HCT116 (cell line): ENCODE results near the gene KNL1. TPM values are rescaled to one million over a fixed set of nuclear protein-coding genes. Genes with fewer than 3 reads are reported as not detected.
"Not testable (repeated sequence)": the region's sequence is repeated elsewhere in the genome, so short reads cannot be mapped to it uniquely, and the experiment has no call there.

Experiments used
- ATAC-seq: fragments of 200-7000 bp; cut with Tn5 transposase; 2 replicates; pipeline ENCODE4 v1.9.1; 2020; ENCODE audit warnings: mild to moderate bottlenecking, moderate library complexity
- BruUV-seq: library from RNA; stranded (reverse); fragments of 400-500 nt; replicated peaks from 2 replicates; lab custom pipeline; 2021; lab: Mats Ljungman, UMichigan
- CTCF ChIA-PET: fragments of 300-600 bp; sonication (Branson Sonifier 250); formaldehyde crosslinking; loops from one replicate; lab custom pipeline; 2021; ENCODE audit warnings: antibody characterized with exemption; lab: Charles Lee
- POLR2A ChIA-PET: fragments of 300-600, 350-600 bp; sonication (Branson Sonifier 250); formaldehyde crosslinking; loops from one replicate; lab custom pipeline; 2021; ENCODE audit warnings: antibody characterized with exemption; lab: Charles Lee
- RAD21 ChIA-PET, 2 experiments: fragments of 300-600 bp; sonication (Branson Sonifier 250); formaldehyde crosslinking; loops; one replicate each; lab custom pipeline; 2023; ENCODE audit warnings: low total read pairs in 2 of 2; ENCODE audit not compliant: uncharacterized antibody in 2 of 2, unreplicated experiment in 2 of 2, low non-redundant PET in 1 of 2; lab: Charles Lee
- DNase-seq: peaks from one replicate; pipeline ENCODE4 v3.0.0-alpha.2; 2010; ENCODE audit warnings: low read depth, low spot score
- H2AFZ ChIP-seq: fragments of 200-600 bp; shearing (Covaris generic), sonication (generic); 2 replicates; pipeline ENCODE4 v1.6.1; 2017; ENCODE audit warnings: low read depth, mixed run types, mixed read lengths, antibody characterized with exemption, low read length; ENCODE audit not compliant: poor library complexity, severe bottlenecking
- H3K27ac ChIP-seq: 2 replicates; pipeline ENCODE4 v1.5.1; 2012; ENCODE audit warnings: low read depth, low read length
- H3K27me3 ChIP-seq: fragments of 200-600 bp; sonication (generic); 2 replicates; pipeline ENCODE4 v1.6.1; 2016; ENCODE audit warnings: mixed run types, low read length, mixed read lengths; ENCODE audit not compliant: insufficient read depth
- H3K36me3 ChIP-seq, 2 experiments: fragments of 200-500 bp in 1 of 2; fragments of 200-600 bp in 1 of 2; sonication (Bioruptor generic) in 1 of 2; sonication (generic) in 1 of 2; 2 replicates each; pipeline versions ENCODE4 v1.5.1 to v1.6.1; 2014 to 2016; ENCODE audit warnings: low read length in 2 of 2, inconsistent platforms in 1 of 2, mixed read lengths in 1 of 2, mixed run types in 1 of 2; ENCODE audit not compliant: insufficient read depth in 2 of 2, control insufficient read depth in 1 of 2
- H3K4me1 ChIP-seq, 2 experiments: fragments of 200-600 bp in 1 of 2; sonication (generic) in 1 of 2; 2 replicates each; pipeline versions ENCODE4 v1.5.1 to v1.6.1; 2012 to 2017; ENCODE audit warnings: low read length in 2 of 2, inconsistent platforms in 1 of 2, mild to moderate bottlenecking in 1 of 2, mixed read lengths in 1 of 2, mixed run types in 1 of 2, moderate library complexity in 1 of 2; ENCODE audit not compliant: insufficient read depth in 2 of 2, control insufficient read depth in 1 of 2
- H3K4me2 ChIP-seq: fragments of 200-600 bp; sonication (generic); 2 replicates; pipeline ENCODE4 v1.6.1; 2017; ENCODE audit warnings: mixed run types, low read length, mixed read lengths
- H3K4me3 ChIP-seq, 2 experiments: fragments of 200-600 bp in 1 of 2; sonication (generic) in 1 of 2; replicated peaks in 1 of 2; 2 replicates each; pipeline ENCODE4 v1.5.1; 2011 to 2016; ENCODE audit warnings: low read length in 2 of 2, control low read depth in 1 of 2, low read depth in 1 of 2, mild to moderate bottlenecking in 1 of 2, mixed read lengths in 1 of 2, mixed run types in 1 of 2
- H3K79me2 ChIP-seq: fragments of 200-600 bp; sonication (generic); 2 replicates; pipeline ENCODE4 v1.6.1; 2017; ENCODE audit warnings: mild to moderate bottlenecking, mixed run types, low read length, moderate library complexity, mixed read lengths; ENCODE audit not compliant: insufficient read depth
- H3K9ac ChIP-seq: fragments of 200-600 bp; sonication (generic); 2 replicates; pipeline ENCODE4 v1.6.1; 2016; ENCODE audit warnings: low read length, mixed read lengths
- H3K9me2 ChIP-seq: fragments of 200-600 bp; sonication (generic), shearing (Covaris generic); 2 replicates; pipeline ENCODE4 v1.6.1; 2017; ENCODE audit warnings: mixed run types, mild to moderate bottlenecking, moderate library complexity; ENCODE audit not compliant: insufficient read depth
- H3K9me3 ChIP-seq, 2 experiments: fragments of 200-500 bp in 1 of 2; fragments of 200-600 bp in 1 of 2; sonication (Bioruptor generic) in 1 of 2; sonication (generic) in 1 of 2; 2 replicates each; pipeline ENCODE4 v1.6.1; 2014 to 2017; ENCODE audit warnings: low read length in 2 of 2, mixed read lengths in 2 of 2, inconsistent platforms in 1 of 2, low read depth in 1 of 2, mild to moderate bottlenecking in 1 of 2, mixed run types in 1 of 2, moderate library complexity in 1 of 2; ENCODE audit not compliant: control insufficient read depth in 1 of 2, insufficient read depth in 1 of 2
- H4K20me1 ChIP-seq: fragments of 200-600 bp; sonication (generic), shearing (Covaris generic); 2 replicates; pipeline ENCODE4 v1.6.1; 2017; ENCODE audit warnings: mixed run types, mild to moderate bottlenecking, moderate library complexity; ENCODE audit not compliant: insufficient read depth
- CBX3 ChIP-seq: IDR thresholded peaks from 2 replicates; pipeline ENCODE4 v1.6.1; 2012; ENCODE audit warnings: low read depth
- CTCF ChIP-seq, 3 experiments: fragments of 200-600 bp in 1 of 3; sonication (generic) in 1 of 3; IDR thresholded peaks in 2 of 3; conservative IDR thresholded peaks in 1 of 3; 2 replicates each; pipeline ENCODE4 v1.5.1; 2012 to 2017; ENCODE audit warnings: low read depth in 2 of 3, low read length in 2 of 3, antibody characterized with exemption in 1 of 3, borderline replicate concordance in 1 of 3, control low read depth in 1 of 3, mild to moderate bottlenecking in 1 of 3, mixed read lengths in 1 of 3, mixed run types in 1 of 3, moderate library complexity in 1 of 3; ENCODE audit not compliant: insufficient read depth in 1 of 3
- EGR1 ChIP-seq: IDR thresholded peaks from 2 replicates; pipeline ENCODE4 v1.6.1; 2012; ENCODE audit warnings: low read depth
- ELF1 ChIP-seq: IDR thresholded peaks from 2 replicates; pipeline ENCODE4 v1.6.1; 2012; ENCODE audit warnings: low read depth, borderline replicate concordance
- POLR2A ChIP-seq: IDR thresholded peaks from 2 replicates; pipeline ENCODE4 v1.7.0; 2011; ENCODE audit warnings: borderline replicate concordance; ENCODE audit not compliant: insufficient read depth, insufficient read length; ENCODE audit errors: extremely low read depth
- POLR2AphosphoS5 ChIP-seq: IDR thresholded peaks from 2 replicates; pipeline ENCODE4 v1.6.1; 2011; ENCODE audit warnings: mild to moderate bottlenecking, low read depth, low read length, moderate library complexity
- RAD21 ChIP-seq: IDR thresholded peaks from 2 replicates; pipeline ENCODE4 v1.6.1; 2012; ENCODE audit warnings: low read depth, mild to moderate bottlenecking
- SP1 ChIP-seq: IDR thresholded peaks from 2 replicates; pipeline ENCODE4 v1.6.1; 2012; ENCODE audit warnings: low read depth
- SRF ChIP-seq: IDR thresholded peaks from 2 replicates; pipeline ENCODE4 v1.6.1; 2012; ENCODE audit warnings: low read depth
- YY1 ChIP-seq: IDR thresholded peaks from 2 replicates; pipeline ENCODE4 v1.6.1; 2011; ENCODE audit warnings: low read length, low read depth, moderate library complexity, mild to moderate bottlenecking; ENCODE audit not compliant: insufficient replicate concordance; ENCODE audit errors: extremely low read depth
- ZFX ChIP-seq: fragments of 450-650 bp; IDR thresholded peaks from 2 replicates; pipeline ENCODE4 v1.6.1; 2017
- ZNF274 ChIP-seq: fragments of 200-500 bp; sonication (Bioruptor generic); IDR thresholded peaks from 2 replicates; pipeline ENCODE4 v1.6.1; 2014; ENCODE audit warnings: mild to moderate bottlenecking, low read depth, low read length, inconsistent platforms
- intact Hi-C: fragments of 100-400 bp; cut with micrococcal nuclease; formaldehyde crosslinking; loops from 2 replicates; pipeline ENCODE4 v1.10.0; 2022
- total RNA-seq: library from RNA; stranded (reverse); gene quantifications from one replicate; pipeline ENCODE4 v1.2.1, GENCODE V29; 2021; ENCODE audit not compliant: unreplicated experiment

Gene KNL1
- total RNA-seq, 1 experiment from 2014 or later = 30.6 TPM

GRCh38 chr15:40660686-40661085 lies 66.6 kb downstream of the KNL1 start (continued):
- TF ChIP-seq ZNF274 (no peak), RAD21 (no peak), ELF1 (no peak), POLR2AphosphoS5 (no peak), EGR1 (no peak), SRF (no peak)
- TF ChIP-seq, all 23 proteins: peak for 0

- Histone ChIP-seq H3K9me2 (no peaks in the 10 kb centered on the region), H3K4me2 (no peak overlapping the region), H3K4me3 (no peak overlapping the region), H2AFZ (no peak overlapping the region), H3K36me3 (peaks cover 0 to 2% of the 10 kb centered on the region in 2 experiments; a peak in 2 of 4 replicates), H3K27ac (no peak overlapping the region), H3K9ac (no peak overlapping the region), H4K20me1 (no peaks in the 10 kb centered on the region), H3K79me2 (no peaks in the 10 kb centered on the region), H3K27me3 (no peaks in the 10 kb centered on the region), H3K4me1 (no peaks in the 10 kb centered on the region; a peak in 1 of 4 replicates), H3K9me3 (no peaks in the 10 kb centered on the region)
- TF ChIP-seq SP1 (no peak), EGR1 (no peak), ELF1 (no peak), ZNF274 (no peak), ZFX (no peak), POLR2A (no peak), POLR2AphosphoS5 (no peak), CBX3 (no peak), YY1 (no peak), RAD21 (no peak), CTCF (IDR thresholded peaks at IDR 0.05 in 2 of 3, conservative IDR thresholded peaks at IDR 0.05 in 1 of 3; ENCODE audit: borderline replicate concordance in 1 of 3, insufficient read depth in 1 of 3, low read depth in 2 of 3, low read length in 2 of 3) (no peak)
- DNase-seq = no peak
- intact Hi-C loops = no loop called here
- CTCF ChIA-PET = interaction anchor here (1.0 kb wide), 1 partner anchor 15 kb away, joined by 3 read pairs; no protein-coding TSS in a partner anchor
- RAD21 ChIA-PET = no interaction called here
- POLR2A ChIA-PET = no interaction called here
- ATAC-seq = no peak
- no TSS peak for BruUV-seq
These were observed 70.9 kb downstream of the KNL1 start for GRCh38 chr15:40664909-40665308.

- H3K27me3 ChIP-seq, H3K9ac ChIP-seq, H3K9me2 ChIP-seq, H3K4me2 ChIP-seq, CTCF ChIA-PET, POLR2A ChIA-PET, H3K36me3 ChIP-seq, H3K4me3 ChIP-seq, RAD21 ChIA-PET, BruUV-seq, H2AFZ ChIP-seq, intact Hi-C loops, H3K4me1 ChIP-seq, DNase-seq, H4K20me1 ChIP-seq, ATAC-seq, H3K27ac ChIP-seq, H3K79me2 ChIP-seq, H3K9me3 ChIP-seq: not testable (repeated sequence)
These were observed 82.2 kb downstream of the KNL1 start for GRCh38 chr15:40676290-40676689.

- CTCF ChIA-PET, H3K4me2 ChIP-seq, H3K36me3 ChIP-seq, H3K27me3 ChIP-seq, H3K9ac ChIP-seq, POLR2A ChIA-PET, DNase-seq, H2AFZ ChIP-seq, H3K9me3 ChIP-seq, intact Hi-C loops, H4K20me1 ChIP-seq, ATAC-seq, H3K4me3 ChIP-seq, H3K27ac ChIP-seq, H3K9me2 ChIP-seq, H3K79me2 ChIP-seq, BruUV-seq, RAD21 ChIA-PET, H3K4me1 ChIP-seq: not testable (repeated sequence)
These were observed 82.9 kb downstream of the KNL1 start for GRCh38 chr15:40676906-40677305.
